Measurements from ENCODE around the gene GGT1. TPM values are rescaled to one million over a fixed set of nuclear protein-coding genes. Genes with fewer than 3 reads are reported as not detected.
A peak's percentile ranks its signal among the peaks of the same experiment; 100 is the strongest.

GGT1 gene
- total RNA-seq, 4 donors from 2014 or later = 5.9 to 16.9 (median 15.8) TPM

DNA sequence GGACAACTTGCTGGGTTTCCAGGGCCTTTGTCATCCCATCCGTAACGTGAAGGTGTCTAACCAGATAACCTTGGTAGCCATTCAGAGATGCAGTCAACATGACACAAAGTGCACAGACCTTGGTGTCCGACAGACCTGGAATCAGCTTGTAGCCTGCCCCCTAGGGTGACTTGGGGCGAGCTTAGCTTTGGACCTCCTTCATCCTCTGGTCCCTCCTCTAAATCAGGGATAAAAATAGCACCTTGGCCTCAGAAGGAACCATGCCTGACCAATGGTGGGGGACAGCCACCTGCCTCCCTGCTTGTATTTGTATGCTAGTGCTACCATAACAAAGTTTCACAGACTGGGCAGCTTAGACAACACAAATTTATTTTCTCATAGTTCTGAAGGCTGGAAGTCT lies 43.5 kb upstream of the GGT1 start:
- Histone ChIP-seq H3K27ac (no peak overlapping the region), H3K27me3 (no peaks in the 10 kb centered on the region), H3K4me1 (peaks cover 5 to 67% (median 21%) of the 10 kb centered on the region in 4 donors), H3K9me3 (no peaks in the 10 kb centered on the region), H3K36me3 (peaks cover 7 to 44% (median 11%) of the 10 kb centered on the region in 3 donors), H3K4me3 (no peak overlapping the region)
- no peak for DNase-seq (ENCODE audit: low spot score in 2 of 2)
- WGBS, 2 donors = 63 to 79% methylated on average over 4 of the region's 4 CpGs
- no peak for TF ChIP-seq POLR2A (IDR thresholded peaks at IDR 0.05)

DNA sequence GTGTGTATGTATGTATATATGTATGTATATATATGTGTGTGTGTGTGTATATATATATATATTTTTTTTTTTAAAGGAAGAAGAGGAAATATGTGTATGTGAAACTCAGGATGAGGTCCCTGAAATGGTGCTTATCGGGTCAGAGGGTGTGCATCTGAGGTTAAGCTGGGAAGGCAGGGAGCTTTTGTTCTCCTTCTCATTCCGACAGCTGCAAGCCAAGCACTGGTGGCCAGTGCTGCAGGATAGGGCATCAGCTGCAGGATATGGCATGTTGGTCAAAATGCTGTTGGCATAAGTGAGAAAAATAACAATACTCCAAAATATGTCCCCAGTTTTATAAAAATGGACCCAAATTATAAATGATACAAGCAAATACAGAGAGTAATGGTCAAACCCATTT lies 39.7 kb upstream of the GGT1 start:
- peaks cover 4 to 46% (median 15%) of the 10 kb centered on the region in 3 donors for H3K36me3 ChIP-seq
- 75 to 80% methylated on average over 2 of the region's 2 CpGs for WGBS, 2 donors

DNA sequence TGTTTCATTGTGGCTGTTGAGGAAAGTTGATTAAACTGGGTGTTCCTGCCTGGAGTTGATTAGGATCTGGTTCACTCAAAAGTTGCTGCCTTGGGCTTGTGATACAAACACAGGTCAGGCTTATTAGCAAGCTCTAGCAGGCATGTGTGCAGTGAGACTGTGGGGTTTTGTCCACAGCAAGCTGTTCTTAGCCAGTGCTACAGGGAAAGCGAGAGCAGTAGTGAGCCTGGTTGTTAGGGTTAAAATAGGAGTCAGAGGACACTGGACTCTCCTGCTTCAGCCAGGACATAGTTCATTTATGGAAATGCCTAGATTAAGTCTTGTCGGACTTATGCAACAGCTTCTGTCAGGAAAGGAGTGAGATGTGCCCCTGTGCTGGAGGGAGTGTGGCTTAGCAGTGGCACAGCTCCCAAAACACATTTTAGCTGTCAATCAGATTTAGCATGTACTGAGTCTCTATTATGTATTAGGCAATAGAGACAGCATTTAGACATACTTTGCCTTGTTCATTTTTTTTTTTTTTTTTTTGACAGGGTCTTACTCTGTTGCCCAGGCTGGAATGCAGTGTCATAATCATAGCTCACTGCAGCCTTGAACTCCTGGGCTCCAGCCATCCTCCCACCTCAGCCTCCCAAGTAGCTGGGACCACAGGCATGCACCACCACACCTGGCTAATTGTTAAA lies 38.5 kb upstream of the GGT1 start:
- peak overlapping the region in 1 of 4 donors; percentile 17 for H3K27ac ChIP-seq
- no peak for TF ChIP-seq POLR2A (IDR thresholded peaks at IDR 0.05)
- TF ChIP-seq, protein P1, sequence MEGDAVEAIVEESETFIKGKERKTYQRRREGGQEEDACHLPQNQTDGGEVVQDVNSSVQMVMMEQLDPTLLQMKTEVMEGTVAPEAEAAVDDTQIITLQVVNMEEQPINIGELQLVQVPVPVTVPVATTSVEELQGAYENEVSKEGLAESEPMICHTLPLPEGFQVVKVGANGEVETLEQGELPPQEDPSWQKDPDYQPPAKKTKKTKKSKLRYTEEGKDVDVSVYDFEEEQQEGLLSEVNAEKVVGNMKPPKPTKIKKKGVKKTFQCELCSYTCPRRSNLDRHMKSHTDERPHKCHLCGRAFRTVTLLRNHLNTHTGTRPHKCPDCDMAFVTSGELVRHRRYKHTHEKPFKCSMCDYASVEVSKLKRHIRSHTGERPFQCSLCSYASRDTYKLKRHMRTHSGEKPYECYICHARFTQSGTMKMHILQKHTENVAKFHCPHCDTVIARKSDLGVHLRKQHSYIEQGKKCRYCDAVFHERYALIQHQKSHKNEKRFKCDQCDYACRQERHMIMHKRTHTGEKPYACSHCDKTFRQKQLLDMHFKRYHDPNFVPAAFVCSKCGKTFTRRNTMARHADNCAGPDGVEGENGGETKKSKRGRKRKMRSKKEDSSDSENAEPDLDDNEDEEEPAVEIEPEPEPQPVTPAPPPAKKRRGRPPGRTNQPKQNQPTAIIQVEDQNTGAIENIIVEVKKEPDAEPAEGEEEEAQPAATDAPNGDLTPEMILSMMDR (IDR thresholded peaks at IDR 0.05) = no peak
- no peak for TF ChIP-seq EP300 (IDR thresholded peaks at IDR 0.05)
- 43 to 57% methylated on average over 2 of the region's 2 CpGs for WGBS, 2 donors
- H3K4me3 ChIP-seq = no peak overlapping the region
- peaks cover 13 to 46% (median 18%) of the 10 kb centered on the region in 3 donors for H3K36me3 ChIP-seq
- no peaks in the 10 kb centered on the region for H3K27me3 ChIP-seq
- no peak for DNase-seq (ENCODE audit: low spot score in 2 of 2)
- H3K4me1 ChIP-seq = peaks cover 3 to 63% (median 14%) of the 10 kb centered on the region in 4 donors
- no peaks in the 10 kb centered on the region for H3K9me3 ChIP-seq

More for the DNA sequence above, 39.7 kb upstream of the GGT1 start:
- Histone ChIP-seq H3K9me3 (no peaks in the 10 kb centered on the region), H3K27ac (no peak overlapping the region), H3K27me3 (no peaks in the 10 kb centered on the region), H3K4me1 (peaks cover 3 to 75% (median 14%) of the 10 kb centered on the region in 4 donors), H3K4me3 (no peak overlapping the region)
- TF ChIP-seq EP300 (IDR thresholded peaks at IDR 0.05) (no peak), POLR2A (IDR thresholded peaks at IDR 0.05) (no peak)
- TF ChIP-seq, protein P1 (IDR thresholded peaks at IDR 0.05) = no peak
- DNase-seq (ENCODE audit: low spot score in 2 of 2) = no peak

DNA sequence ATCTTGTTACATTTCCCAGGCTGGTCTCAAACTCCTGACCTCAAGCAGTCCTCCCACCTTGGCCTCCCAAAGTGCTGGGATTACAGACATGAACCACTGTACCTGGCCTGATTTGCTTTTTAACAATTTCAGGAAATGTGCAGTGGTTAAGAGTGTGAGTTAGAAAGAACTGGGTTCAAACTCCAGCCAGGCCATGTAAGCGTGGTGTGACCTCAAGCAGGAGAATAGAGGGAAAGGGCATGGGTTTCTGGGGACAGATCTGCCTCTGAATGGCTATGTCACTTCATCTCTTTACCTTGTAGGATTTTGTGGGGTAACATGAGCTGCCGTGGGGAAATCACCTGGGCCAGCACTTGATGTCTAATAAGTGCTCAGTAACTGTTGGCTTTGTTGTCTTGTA lies 37.9 kb upstream of the GGT1 start:
- peak overlapping the region in 1 of 4 donors; percentile 57 for H3K27ac ChIP-seq
- H3K27me3 ChIP-seq = no peaks in the 10 kb centered on the region
- H3K4me1 ChIP-seq = peaks cover 3 to 65% (median 14%) of the 10 kb centered on the region in 4 donors
- DNase-seq (ENCODE audit: low spot score in 2 of 2) = no peak
- no peaks in the 10 kb centered on the region for H3K9me3 ChIP-seq
- 87 to 88% methylated on average over 2 of the region's 2 CpGs for WGBS, 2 donors
- no peak overlapping the region for H3K4me3 ChIP-seq
- H3K36me3 ChIP-seq = peaks cover 13 to 48% (median 18%) of the 10 kb centered on the region in 3 donors
- TF ChIP-seq, protein P1 (IDR thresholded peaks at IDR 0.05) = no peak
- TF ChIP-seq POLR2A (IDR thresholded peaks at IDR 0.05) (no peak), EP300 (IDR thresholded peaks at IDR 0.05) (no peak)

DNA sequence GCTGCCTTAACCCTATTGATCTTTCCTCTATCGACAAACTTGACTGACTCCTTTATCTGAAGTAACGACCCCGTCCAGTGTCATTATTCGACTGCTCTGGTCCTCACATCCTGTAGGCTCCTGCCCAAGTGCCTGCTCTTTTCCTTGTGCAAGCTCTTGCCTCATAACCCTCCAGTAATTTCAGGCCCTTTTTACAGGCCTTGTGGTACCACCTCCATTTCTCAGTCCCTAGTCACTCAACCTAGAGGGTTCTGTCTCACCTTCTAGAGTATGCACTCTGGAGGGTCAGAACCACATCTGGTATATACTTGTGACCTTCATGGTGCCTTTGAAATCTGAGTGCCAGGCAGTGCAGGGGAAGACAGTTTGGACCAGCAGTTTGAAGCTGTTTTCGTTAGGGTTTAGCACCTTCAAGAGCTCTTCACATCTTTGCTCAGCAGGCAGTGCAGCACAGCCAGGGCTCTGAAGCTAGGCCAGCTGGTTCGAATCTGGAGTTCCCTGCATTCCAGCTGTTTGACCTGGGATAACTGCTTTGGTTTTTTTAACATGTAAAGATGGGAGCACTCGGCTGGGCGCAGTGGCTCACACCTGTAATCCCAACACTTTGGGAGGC lies 36.0 kb upstream of the GGT1 start:
- DNase-seq (ENCODE audit: low spot score in 2 of 2) = no peak
- H3K9me3 ChIP-seq = no peaks in the 10 kb centered on the region
- peaks cover 8 to 51% (median 20%) of the 10 kb centered on the region in 3 donors for H3K36me3 ChIP-seq
- no peak overlapping the region for H3K4me3 ChIP-seq
- H3K27me3 ChIP-seq = no peaks in the 10 kb centered on the region
- WGBS, 2 donors = 48% methylated on average over 7 to 8 of the region's 8 CpGs
- peaks cover 3 to 69% (median 14%) of the 10 kb centered on the region in 4 donors for H3K4me1 ChIP-seq
- TF ChIP-seq, protein P1 (IDR thresholded peaks at IDR 0.05) = no peak
- TF ChIP-seq EP300 (IDR thresholded peaks at IDR 0.05) (no peak), POLR2A (IDR thresholded peaks at IDR 0.05) (no peak)
- peak overlapping the region in 2 of 4 donors; percentile 18 to 19 for H3K27ac ChIP-seq
